Amniotic stem cell (primary cell): ENCODE measurements around the gene GIPC1.

Experiments
- DNase-seq: peaks from one replicate; lab custom pipeline; 2025; lab: John Stamatoyannopoulos, UW

GIPC1 gene

GRCh38 chr19:14434543-14435319 is 61.2 kb downstream of the GIPC1 start:
- DNase-seq = peak; percentile 26

- no peak for DNase-seq
These were observed 62.1 kb downstream of the GIPC1 start for GRCh38 chr19:14433554-14434501.

GRCh38 chr19:14432791-14433553 is 63.0 kb downstream of the GIPC1 start, which contains the start of gene PKN1:
Gene PKN1 (plus strand): TSS chr19:14433306. CDS start chr19:14433522, 216 bp downstream.
- DNase-seq = no peak

- no peak for DNase-seq
These were observed 65.2 kb downstream of the GIPC1 start for GRCh38 chr19:14430712-14431111.

DNA sequence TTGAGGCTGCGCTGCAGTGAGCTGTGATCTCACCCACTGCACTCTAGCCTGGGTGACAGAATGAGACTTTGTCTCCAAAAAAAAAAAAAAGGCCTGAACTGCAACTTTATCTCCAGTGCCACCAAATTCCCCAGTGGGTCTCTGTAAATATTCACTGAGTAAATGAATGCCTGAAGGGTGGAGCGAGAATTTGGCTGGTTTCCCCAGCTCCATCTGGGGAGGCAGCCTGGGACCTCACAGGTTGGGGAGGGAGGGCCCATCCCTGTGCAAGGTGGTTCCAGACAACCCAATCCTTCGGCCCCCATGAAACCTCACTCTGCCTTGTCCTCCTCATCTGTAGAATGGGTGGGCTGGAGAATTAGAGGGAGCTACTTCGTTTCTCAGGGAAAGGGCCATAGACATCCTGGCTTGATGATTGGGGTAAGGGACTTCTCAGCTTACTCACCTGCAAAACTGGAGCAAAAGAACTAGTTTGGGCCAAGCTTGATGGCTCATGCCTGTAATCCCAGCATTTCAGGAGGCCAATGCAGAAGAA is 67.0 kb downstream of the GIPC1 start:
- no peak for DNase-seq
